HG02870 (cell line): ENCODE data around the gene RBFOX1.
"Not testable (repeated sequence)": the region's sequence is repeated elsewhere in the genome, so short reads cannot be mapped to it uniquely, and the experiment has no call there.

Experiments used
- ATAC-seq: cut with Tn5 transposase; IDR thresholded peaks from one replicate; pipeline ENCODE4 v1.9.1; 2021; ENCODE audit warnings: mild to moderate bottlenecking, moderate library complexity; ENCODE audit not compliant: unreplicated experiment

Gene RBFOX1

GRCh38 chr16:7450440-7450839 lies 117.8 kb downstream of the RBFOX1 start:
- no peak for ATAC-seq

GRCh38 chr16:7452090-7452489 lies 119.4 kb downstream of the RBFOX1 start:
- ATAC-seq = no peak

- ATAC-seq = no peak
These were observed 123.6 kb downstream of the RBFOX1 start for GRCh38 chr16:7456211-7456610.

GRCh38 chr16:7458144-7458543 lies 125.5 kb downstream of the RBFOX1 start:
- no peak for ATAC-seq

- no peak for ATAC-seq
These were observed 137.7 kb downstream of the RBFOX1 start for GRCh38 chr16:7470344-7470743.

GRCh38 chr16:7471268-7471667 lies 138.6 kb downstream of the RBFOX1 start:
- ATAC-seq = no peak

GRCh38 chr16:7482032-7482431 lies 149.4 kb downstream of the RBFOX1 start:
- ATAC-seq = no peak

- ATAC-seq = no peak
These were observed 150.1 kb downstream of the RBFOX1 start for GRCh38 chr16:7482596-7483290.

GRCh38 chr16:7487574-7488323 lies 155.1 kb downstream of the RBFOX1 start:
- ATAC-seq = no peak

- no peak for ATAC-seq
These were observed 159.5 kb downstream of the RBFOX1 start for GRCh38 chr16:7492122-7492521.

GRCh38 chr16:7493133-7493532 lies 160.5 kb downstream of the RBFOX1 start:
- ATAC-seq = no peak

GRCh38 chr16:7497691-7498090 lies 165.0 kb downstream of the RBFOX1 start:
- no peak for ATAC-seq

GRCh38 chr16:7501868-7502267 lies 169.2 kb downstream of the RBFOX1 start:
- no peak for ATAC-seq

- ATAC-seq = not testable (repeated sequence)
These were observed 170.0 kb downstream of the RBFOX1 start for GRCh38 chr16:7502591-7503157.

GRCh38 chr16:7503666-7504065 lies 171.0 kb downstream of the RBFOX1 start:
- no peak for ATAC-seq

GRCh38 chr16:7504844-7505243 lies 172.2 kb downstream of the RBFOX1 start:
- ATAC-seq = no peak

- ATAC-seq = no peak
These were observed 172.8 kb downstream of the RBFOX1 start for GRCh38 chr16:7505495-7505894.

- no peak for ATAC-seq
These were observed 173.7 kb downstream of the RBFOX1 start for GRCh38 chr16:7506363-7506762.

GRCh38 chr16:7508656-7509055 lies 176.0 kb downstream of the RBFOX1 start:
- no peak for ATAC-seq

GRCh38 chr16:7509963-7510601 lies 177.4 kb downstream of the RBFOX1 start:
- ATAC-seq = no peak

GRCh38 chr16:7511549-7512260 lies 179.1 kb downstream of the RBFOX1 start:
- no peak for ATAC-seq
